ENCODE data around the gene LMO7.

DNA sequence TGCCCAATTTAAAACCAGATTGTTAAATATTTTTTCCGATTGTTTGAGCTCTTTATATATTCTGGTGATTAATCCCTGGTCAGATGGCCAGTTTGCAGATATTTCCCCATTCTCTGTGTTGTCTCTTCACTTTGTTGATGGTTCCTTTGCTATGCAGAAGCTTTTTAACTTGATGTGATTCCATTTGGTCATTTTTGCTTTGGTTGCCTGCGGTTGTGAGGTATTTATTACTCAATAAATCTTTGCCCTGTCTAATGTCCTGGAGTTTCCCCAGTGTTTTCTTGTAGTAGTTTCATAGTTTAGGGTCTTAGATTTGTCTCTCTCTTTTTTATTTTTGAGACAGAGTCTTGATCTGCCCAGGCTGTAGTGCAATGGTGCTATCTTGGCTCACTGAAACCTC, 23.8 kb upstream of the LMO7 start:
- TF ChIP-seq, protein P1, sequence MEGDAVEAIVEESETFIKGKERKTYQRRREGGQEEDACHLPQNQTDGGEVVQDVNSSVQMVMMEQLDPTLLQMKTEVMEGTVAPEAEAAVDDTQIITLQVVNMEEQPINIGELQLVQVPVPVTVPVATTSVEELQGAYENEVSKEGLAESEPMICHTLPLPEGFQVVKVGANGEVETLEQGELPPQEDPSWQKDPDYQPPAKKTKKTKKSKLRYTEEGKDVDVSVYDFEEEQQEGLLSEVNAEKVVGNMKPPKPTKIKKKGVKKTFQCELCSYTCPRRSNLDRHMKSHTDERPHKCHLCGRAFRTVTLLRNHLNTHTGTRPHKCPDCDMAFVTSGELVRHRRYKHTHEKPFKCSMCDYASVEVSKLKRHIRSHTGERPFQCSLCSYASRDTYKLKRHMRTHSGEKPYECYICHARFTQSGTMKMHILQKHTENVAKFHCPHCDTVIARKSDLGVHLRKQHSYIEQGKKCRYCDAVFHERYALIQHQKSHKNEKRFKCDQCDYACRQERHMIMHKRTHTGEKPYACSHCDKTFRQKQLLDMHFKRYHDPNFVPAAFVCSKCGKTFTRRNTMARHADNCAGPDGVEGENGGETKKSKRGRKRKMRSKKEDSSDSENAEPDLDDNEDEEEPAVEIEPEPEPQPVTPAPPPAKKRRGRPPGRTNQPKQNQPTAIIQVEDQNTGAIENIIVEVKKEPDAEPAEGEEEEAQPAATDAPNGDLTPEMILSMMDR (IDR thresholded peaks at IDR 0.05 in 8 of 11, conservative IDR thresholded peaks at IDR 0.05 in 3 of 11), result no peak
- no peak for TF ChIP-seq POLR2A (IDR thresholded peaks at IDR 0.05)

All from spleen (tissue), 7 donors.